HCT116 (cell line): ENCODE results near the gene C20orf144.

Experiments used
- CTCF ChIP-seq, 3 experiments: fragments of 200-600 bp in 1 of 3; sonication (generic) in 1 of 3; IDR thresholded peaks in 2 of 3; conservative IDR thresholded peaks in 1 of 3; 2 replicates each; pipeline ENCODE4 v1.5.1; 2012 to 2017; ENCODE audit warnings: low read depth in 2 of 3, low read length in 2 of 3, antibody characterized with exemption in 1 of 3, borderline replicate concordance in 1 of 3, control low read depth in 1 of 3, mild to moderate bottlenecking in 1 of 3, mixed read lengths in 1 of 3, mixed run types in 1 of 3, moderate library complexity in 1 of 3; ENCODE audit not compliant: insufficient read depth in 1 of 3
- POLR2A ChIP-seq: IDR thresholded peaks from 2 replicates; pipeline ENCODE4 v1.7.0; 2011; ENCODE audit warnings: borderline replicate concordance; ENCODE audit not compliant: insufficient read depth, insufficient read length; ENCODE audit errors: extremely low read depth
- REST ChIP-seq: IDR thresholded peaks from 2 replicates; pipeline ENCODE4 v1.6.1; 2012; ENCODE audit warnings: low read depth
- ZBTB33 ChIP-seq: IDR thresholded peaks from 2 replicates; pipeline ENCODE4 v1.6.1; 2011; ENCODE audit warnings: mild to moderate bottlenecking, low read length, moderate library complexity; ENCODE audit not compliant: insufficient replicate concordance; ENCODE audit errors: extremely low read depth
- ZNF274 ChIP-seq: fragments of 200-500 bp; sonication (Bioruptor generic); IDR thresholded peaks from 2 replicates; pipeline ENCODE4 v1.6.1; 2014; ENCODE audit warnings: mild to moderate bottlenecking, low read depth, low read length, inconsistent platforms

- no peak for TF ChIP-seq POLR2A
- no peak for TF ChIP-seq ZBTB33
- TF ChIP-seq REST: no peak
- no peak for TF ChIP-seq ZNF274
- TF ChIP-seq CTCF (IDR thresholded peaks at IDR 0.05 in 2 of 3, conservative IDR thresholded peaks at IDR 0.05 in 1 of 3; ENCODE audit: borderline replicate concordance in 1 of 3, insufficient read depth in 1 of 3, low read depth in 2 of 3, low read length in 2 of 3): no peak
Measured at GRCh38 chr20:33621717-33622400, 40.3 kb upstream of the C20orf144 start.
